NCI-H2196 treated with DMSO at 0.1 percent for 48 hours (cell line): ENCODE measurements around the gene TSHZ3.

Experiments used
- DNase-seq: peaks from one replicate; lab custom pipeline; 2025; ENCODE audit not compliant: unreplicated experiment; lab: John Stamatoyannopoulos, UW

TSHZ3 gene

GRCh38 chr19:31339411-31339810, 9.8 kb downstream of the TSHZ3 start:
- no peak for DNase-seq

GRCh38 chr19:31338069-31338776, 11.0 kb downstream of the TSHZ3 start:
- no peak for DNase-seq

- no peak for DNase-seq
These were observed 12.0 kb downstream of the TSHZ3 start for GRCh38 chr19:31337008-31337914.

- no peak for DNase-seq
These were observed 13.5 kb downstream of the TSHZ3 start for GRCh38 chr19:31335716-31336115.

GRCh38 chr19:31334849-31335624, 14.2 kb downstream of the TSHZ3 start:
- no peak for DNase-seq

- no peak for DNase-seq
These were observed 15.0 kb downstream of the TSHZ3 start for GRCh38 chr19:31334101-31334848.

GRCh38 chr19:31332096-31332495, 17.1 kb downstream of the TSHZ3 start:
- no peak for DNase-seq

GRCh38 chr19:31331536-31331935, 17.7 kb downstream of the TSHZ3 start:
- DNase-seq = no peak

GRCh38 chr19:31330761-31331160, 18.5 kb downstream of the TSHZ3 start:
- no peak for DNase-seq

GRCh38 chr19:31330237-31330636, 19.0 kb downstream of the TSHZ3 start:
- no peak for DNase-seq

GRCh38 chr19:31329819-31330218, 19.4 kb downstream of the TSHZ3 start:
- DNase-seq = no peak

GRCh38 chr19:31328238-31328637, 21.0 kb downstream of the TSHZ3 start:
- DNase-seq = no peak

GRCh38 chr19:31326329-31327028, 22.8 kb downstream of the TSHZ3 start:
- DNase-seq = no peak

- DNase-seq = no peak
These were observed 23.9 kb downstream of the TSHZ3 start for GRCh38 chr19:31325342-31325741.

GRCh38 chr19:31319465-31319864, 29.8 kb downstream of the TSHZ3 start:
- DNase-seq = no peak

GRCh38 chr19:31318790-31319425, 30.3 kb downstream of the TSHZ3 start:
- DNase-seq = no peak

- no peak for DNase-seq
These were observed 31.7 kb downstream of the TSHZ3 start for GRCh38 chr19:31317570-31317969.

- DNase-seq = no peak
These were observed 32.1 kb downstream of the TSHZ3 start for GRCh38 chr19:31317093-31317492.

GRCh38 chr19:31316201-31316951, 32.9 kb downstream of the TSHZ3 start:
- DNase-seq = no peak
